EH (cell line): ENCODE data around the gene KCNN3.
A peak's percentile ranks its signal among the peaks of the same experiment; 100 is the strongest.

Source experiments
- DNase-seq: peaks from one replicate; pipeline ENCODE4 v3.0.0-alpha.2; 2015; ENCODE audit warnings: low read depth

KCNN3 gene

GRCh38 chr1:154726896-154727753, 143.0 kb downstream of the KCNN3 start:
- DNase-seq, result no peak

- no peak for DNase-seq
Measured at GRCh38 chr1:154726443-154726842, 143.6 kb downstream of the KCNN3 start.

GRCh38 chr1:154725865-154726264, 144.2 kb downstream of the KCNN3 start:
- DNase-seq, result no peak

GRCh38 chr1:154720328-154721297, 149.5 kb downstream of the KCNN3 start:
- DNase-seq, result no peak

- no peak for DNase-seq
Measured at GRCh38 chr1:154719586-154720327, 150.3 kb downstream of the KCNN3 start.

- no peak for DNase-seq
Measured at GRCh38 chr1:154718566-154718965, 151.5 kb downstream of the KCNN3 start.

- no peak for DNase-seq
Measured at GRCh38 chr1:154717528-154717924, 152.6 kb downstream of the KCNN3 start.

GRCh38 chr1:154716614-154717527, 153.2 kb downstream of the KCNN3 start:
- DNase-seq, result no peak

- DNase-seq, result peak; percentile 31
Measured at GRCh38 chr1:154716011-154716410, 154.1 kb downstream of the KCNN3 start.

GRCh38 chr1:154715385-154715784, 154.7 kb downstream of the KCNN3 start:
- DNase-seq, result no peak

GRCh38 chr1:154714638-154715037, 155.4 kb downstream of the KCNN3 start:
- peak; percentile 36 for DNase-seq

GRCh38 chr1:154714052-154714623, 155.9 kb downstream of the KCNN3 start:
- no peak for DNase-seq

- no peak for DNase-seq
Measured at GRCh38 chr1:154713005-154713404, 157.1 kb downstream of the KCNN3 start.

- DNase-seq, result no peak
Measured at GRCh38 chr1:154712166-154712810, 157.8 kb downstream of the KCNN3 start.

GRCh38 chr1:154711416-154711815, 158.7 kb downstream of the KCNN3 start:
- no peak for DNase-seq

GRCh38 chr1:154710106-154710505, 160.0 kb downstream of the KCNN3 start:
- DNase-seq, result no peak

- no peak for DNase-seq
Measured at GRCh38 chr1:154707901-154708463, 162.1 kb downstream of the KCNN3 start.

GRCh38 chr1:154706851-154707250, 163.2 kb downstream of the KCNN3 start:
- no peak for DNase-seq

GRCh38 chr1:154705544-154705943, 164.5 kb downstream of the KCNN3 start:
- no peak for DNase-seq

GRCh38 chr1:154703170-154703569, 166.9 kb downstream of the KCNN3 start:
- DNase-seq, result peak; percentile 18
